ENCODE measurements around the gene CHTF18.

DNA sequence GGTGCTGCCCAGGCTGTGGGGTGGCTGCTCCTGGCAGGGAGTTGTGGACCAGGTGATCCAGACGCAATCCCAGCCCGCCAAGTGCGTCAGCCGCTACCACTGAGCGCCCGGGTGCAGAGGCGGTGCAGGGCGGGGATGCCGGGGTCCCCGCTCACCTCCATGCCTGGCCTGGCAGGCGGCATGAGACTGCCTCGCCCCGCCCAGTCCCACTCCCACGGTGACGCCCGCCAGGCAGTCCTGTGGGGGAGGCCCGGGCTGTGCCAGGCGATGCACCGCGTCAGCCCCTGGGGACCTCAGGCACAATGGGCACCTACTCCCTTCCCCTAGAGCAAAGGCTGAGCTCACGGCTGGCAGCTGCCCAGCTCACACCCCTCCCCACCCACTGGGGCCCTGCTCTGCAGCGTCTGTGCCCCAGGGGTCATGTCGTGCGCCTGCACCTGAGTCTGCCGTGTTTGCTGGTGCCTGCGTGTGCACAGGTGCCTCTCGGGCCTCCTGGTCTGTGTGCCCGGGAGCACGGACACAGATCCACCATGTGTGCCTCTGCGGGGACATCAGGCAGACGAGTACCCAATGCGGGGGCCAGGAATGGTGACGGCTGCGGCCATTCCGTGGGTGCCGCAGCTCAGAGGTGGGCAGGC is 5.5 kb upstream of the CHTF18 start:
- TF ChIP-seq POLR2A (IDR thresholded peaks at IDR 0.05; ENCODE audit: low read depth): no peak
- TF ChIP-seq, protein P1, sequence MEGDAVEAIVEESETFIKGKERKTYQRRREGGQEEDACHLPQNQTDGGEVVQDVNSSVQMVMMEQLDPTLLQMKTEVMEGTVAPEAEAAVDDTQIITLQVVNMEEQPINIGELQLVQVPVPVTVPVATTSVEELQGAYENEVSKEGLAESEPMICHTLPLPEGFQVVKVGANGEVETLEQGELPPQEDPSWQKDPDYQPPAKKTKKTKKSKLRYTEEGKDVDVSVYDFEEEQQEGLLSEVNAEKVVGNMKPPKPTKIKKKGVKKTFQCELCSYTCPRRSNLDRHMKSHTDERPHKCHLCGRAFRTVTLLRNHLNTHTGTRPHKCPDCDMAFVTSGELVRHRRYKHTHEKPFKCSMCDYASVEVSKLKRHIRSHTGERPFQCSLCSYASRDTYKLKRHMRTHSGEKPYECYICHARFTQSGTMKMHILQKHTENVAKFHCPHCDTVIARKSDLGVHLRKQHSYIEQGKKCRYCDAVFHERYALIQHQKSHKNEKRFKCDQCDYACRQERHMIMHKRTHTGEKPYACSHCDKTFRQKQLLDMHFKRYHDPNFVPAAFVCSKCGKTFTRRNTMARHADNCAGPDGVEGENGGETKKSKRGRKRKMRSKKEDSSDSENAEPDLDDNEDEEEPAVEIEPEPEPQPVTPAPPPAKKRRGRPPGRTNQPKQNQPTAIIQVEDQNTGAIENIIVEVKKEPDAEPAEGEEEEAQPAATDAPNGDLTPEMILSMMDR (IDR thresholded peaks at IDR 0.05): no peak
